GM12878 (cell line): Measurements from ENCODE around the gene VAMP3. TPM values are rescaled to one million over a fixed set of nuclear protein-coding genes. Genes with fewer than 3 reads are reported as not detected.

Experiments used
- E2F8 ChIP-seq: fragments of 450-650 bp; IDR thresholded peaks from 2 replicates; pipeline ENCODE4 v1.6.1; 2018; ENCODE audit warnings: mild to moderate bottlenecking, low read depth, moderate library complexity; ENCODE audit not compliant: partially characterized antibody
- ESRRA ChIP-seq: IDR thresholded peaks from 2 replicates; pipeline ENCODE4 v1.6.1; 2012; ENCODE audit warnings: mild to moderate bottlenecking, low read length, improper control_type of control experiment
- GATAD2B ChIP-seq: fragments of 450-650 bp; conservative IDR thresholded peaks from 2 replicates; pipeline ENCODE4 v1.6.1; 2017; ENCODE audit warnings: low read depth, mild to moderate bottlenecking, moderate library complexity
- JUND ChIP-seq: IDR thresholded peaks from 2 replicates; pipeline ENCODE4 v1.6.1; 2012; ENCODE audit warnings: low read depth, mild to moderate bottlenecking, low read length, improper control_type of control experiment, moderate library complexity
- MTA2 ChIP-seq: fragments of 450-650 bp; IDR thresholded peaks from 2 replicates; pipeline ENCODE4 v1.6.1; 2016; ENCODE audit warnings: low read depth, mild to moderate bottlenecking, moderate library complexity
- NFXL1 ChIP-seq: fragments of 450-650 bp; IDR thresholded peaks from 2 replicates; pipeline ENCODE4 v1.6.1; 2017; ENCODE audit warnings: antibody characterized with exemption, mild to moderate bottlenecking, borderline replicate concordance
- NR2C1 ChIP-seq: fragments of 450-650 bp; IDR thresholded peaks from 2 replicates; pipeline ENCODE4 v1.6.1; 2017; ENCODE audit warnings: antibody characterized with exemption, mild to moderate bottlenecking, moderate library complexity
- RAD51 ChIP-seq: fragments of 450-650 bp; IDR thresholded peaks from 2 replicates; pipeline ENCODE4 v1.6.1; 2016; ENCODE audit warnings: moderate library complexity, mild to moderate bottlenecking, inconsistent platforms
- polyA plus RNA-seq, 11 experiments: library from polyadenylated mRNA; depleted of rRNA in 4 of 11; unstranded in 6 of 11; stranded (reverse) in 5 of 11; fragments of >200 nt; fragmentation: Nextera tagmentation in 4 of 11; fragmentation: Illumina TruSeq in 1 of 11; extraction: Ambion mirVana in 4 of 11; extraction: Trizol in 1 of 11; gene quantifications; 1 replicate in 1 of 11; 2 replicates in 10 of 11; pipeline versions ENCODE4 v1.2.1 to v1.2.3, GENCODE V29; 2011 to 2016; ENCODE audit warnings: inconsistent platforms in 2 of 11, missing spikeins in 2 of 11, low read depth in 1 of 11
- total RNA-seq, 4 experiments: library from RNA; depleted of rRNA in 3 of 4; stranded (reverse); fragments of >200 nt in 3 of 4; fragmentation: Illumina TruSeq in 1 of 4; extraction: Trizol in 1 of 4; gene quantifications; 2 replicates each; pipeline versions ENCODE4 v1.2.1 to v1.2.3, GENCODE V29; 2013 to 2021
- TF ChIP-seq, protein P1 (sequence below): IDR thresholded peaks from 2 replicates; pipeline ENCODE4 v1.6.1; 2012; ENCODE audit warnings: mild to moderate bottlenecking, low read depth, low read length

Gene VAMP3
- total and polyA plus RNA-seq, 10 of the 15 experiments (the other 5 are each of a cell fraction or from before 2014, with no cell fraction given): 4.8 to 24.9 (median 9.7) TPM

DNA sequence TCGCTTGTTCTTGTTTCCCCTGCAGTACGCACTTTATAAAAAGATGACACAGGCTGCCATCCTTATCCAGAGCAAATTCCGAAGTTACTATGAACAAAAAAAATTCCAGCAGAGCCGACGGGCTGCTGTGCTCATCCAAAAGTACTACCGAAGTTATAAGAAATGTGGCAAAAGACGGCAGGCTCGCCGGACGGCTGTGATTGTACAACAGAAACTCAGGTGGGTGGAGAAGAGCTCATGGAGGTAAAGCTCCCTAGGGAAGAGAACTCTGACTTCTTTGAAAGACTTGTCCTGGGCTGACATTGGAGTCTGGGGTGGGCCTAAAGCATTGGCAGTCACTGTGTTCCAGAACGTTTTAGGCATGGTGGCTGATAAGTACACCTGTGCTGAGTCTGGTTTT, 19.9 kb upstream of the VAMP3 start (continued):
- TF ChIP-seq E2F8: no peak
- TF ChIP-seq MTA2: no peak
- no peak for TF ChIP-seq GATAD2B
- no peak for TF ChIP-seq NR2C1
- no peak for TF ChIP-seq ESRRA
- TF ChIP-seq NFXL1: no peak
- no peak for TF ChIP-seq JUND
- TF ChIP-seq, protein P1, sequence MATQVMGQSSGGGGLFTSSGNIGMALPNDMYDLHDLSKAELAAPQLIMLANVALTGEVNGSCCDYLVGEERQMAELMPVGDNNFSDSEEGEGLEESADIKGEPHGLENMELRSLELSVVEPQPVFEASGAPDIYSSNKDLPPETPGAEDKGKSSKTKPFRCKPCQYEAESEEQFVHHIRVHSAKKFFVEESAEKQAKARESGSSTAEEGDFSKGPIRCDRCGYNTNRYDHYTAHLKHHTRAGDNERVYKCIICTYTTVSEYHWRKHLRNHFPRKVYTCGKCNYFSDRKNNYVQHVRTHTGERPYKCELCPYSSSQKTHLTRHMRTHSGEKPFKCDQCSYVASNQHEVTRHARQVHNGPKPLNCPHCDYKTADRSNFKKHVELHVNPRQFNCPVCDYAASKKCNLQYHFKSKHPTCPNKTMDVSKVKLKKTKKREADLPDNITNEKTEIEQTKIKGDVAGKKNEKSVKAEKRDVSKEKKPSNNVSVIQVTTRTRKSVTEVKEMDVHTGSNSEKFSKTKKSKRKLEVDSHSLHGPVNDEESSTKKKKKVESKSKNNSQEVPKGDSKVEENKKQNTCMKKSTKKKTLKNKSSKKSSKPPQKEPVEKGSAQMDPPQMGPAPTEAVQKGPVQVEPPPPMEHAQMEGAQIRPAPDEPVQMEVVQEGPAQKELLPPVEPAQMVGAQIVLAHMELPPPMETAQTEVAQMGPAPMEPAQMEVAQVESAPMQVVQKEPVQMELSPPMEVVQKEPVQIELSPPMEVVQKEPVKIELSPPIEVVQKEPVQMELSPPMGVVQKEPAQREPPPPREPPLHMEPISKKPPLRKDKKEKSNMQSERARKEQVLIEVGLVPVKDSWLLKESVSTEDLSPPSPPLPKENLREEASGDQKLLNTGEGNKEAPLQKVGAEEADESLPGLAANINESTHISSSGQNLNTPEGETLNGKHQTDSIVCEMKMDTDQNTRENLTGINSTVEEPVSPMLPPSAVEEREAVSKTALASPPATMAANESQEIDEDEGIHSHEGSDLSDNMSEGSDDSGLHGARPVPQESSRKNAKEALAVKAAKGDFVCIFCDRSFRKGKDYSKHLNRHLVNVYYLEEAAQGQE: no peak
- no peak for TF ChIP-seq RAD51
